ENCODE data around the gene UTP14C.
A peak's percentile ranks its signal among the peaks of the same experiment; 100 is the strongest.

DNA sequence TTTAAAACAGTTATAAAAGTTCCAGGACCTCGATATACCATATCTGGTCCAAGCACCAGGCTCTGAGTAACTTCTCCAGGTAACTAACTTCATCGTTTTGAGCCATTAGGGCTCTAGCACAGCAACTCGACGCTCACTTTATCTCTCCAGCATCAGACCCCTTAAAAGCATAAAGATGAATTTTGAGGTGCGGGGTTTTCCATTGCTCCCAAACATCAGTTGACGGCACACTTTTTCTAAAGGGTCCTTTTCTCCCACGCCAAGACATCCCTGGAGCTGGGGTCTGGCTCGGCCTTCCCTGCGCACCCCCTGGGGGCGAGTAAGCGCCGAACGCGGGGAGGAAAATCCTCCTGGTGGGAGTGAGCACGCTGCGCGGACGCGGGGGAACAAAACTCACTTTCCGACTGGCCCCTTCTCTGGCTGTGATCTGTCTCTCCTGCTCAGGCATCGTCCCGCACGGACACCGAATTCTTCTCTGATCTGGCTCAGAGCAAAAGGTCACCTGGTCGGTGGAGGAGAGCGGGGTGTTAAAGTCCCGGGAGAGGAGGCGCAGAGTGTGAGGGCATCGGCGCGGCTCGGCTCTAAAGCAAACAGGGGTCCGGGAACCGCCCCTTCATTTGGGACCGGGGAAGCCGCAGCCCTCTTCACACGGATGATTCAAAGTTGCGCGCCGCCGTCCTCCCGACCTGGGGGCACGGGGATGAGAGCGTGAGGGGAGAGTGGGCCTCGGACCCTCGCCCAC lies 13.4 kb upstream of the UTP14C start, which contains the start of gene ATP7B:
- TF ChIP-seq POLR2A (IDR thresholded peaks at IDR 0.05): no peak
- TF ChIP-seq, protein P1, sequence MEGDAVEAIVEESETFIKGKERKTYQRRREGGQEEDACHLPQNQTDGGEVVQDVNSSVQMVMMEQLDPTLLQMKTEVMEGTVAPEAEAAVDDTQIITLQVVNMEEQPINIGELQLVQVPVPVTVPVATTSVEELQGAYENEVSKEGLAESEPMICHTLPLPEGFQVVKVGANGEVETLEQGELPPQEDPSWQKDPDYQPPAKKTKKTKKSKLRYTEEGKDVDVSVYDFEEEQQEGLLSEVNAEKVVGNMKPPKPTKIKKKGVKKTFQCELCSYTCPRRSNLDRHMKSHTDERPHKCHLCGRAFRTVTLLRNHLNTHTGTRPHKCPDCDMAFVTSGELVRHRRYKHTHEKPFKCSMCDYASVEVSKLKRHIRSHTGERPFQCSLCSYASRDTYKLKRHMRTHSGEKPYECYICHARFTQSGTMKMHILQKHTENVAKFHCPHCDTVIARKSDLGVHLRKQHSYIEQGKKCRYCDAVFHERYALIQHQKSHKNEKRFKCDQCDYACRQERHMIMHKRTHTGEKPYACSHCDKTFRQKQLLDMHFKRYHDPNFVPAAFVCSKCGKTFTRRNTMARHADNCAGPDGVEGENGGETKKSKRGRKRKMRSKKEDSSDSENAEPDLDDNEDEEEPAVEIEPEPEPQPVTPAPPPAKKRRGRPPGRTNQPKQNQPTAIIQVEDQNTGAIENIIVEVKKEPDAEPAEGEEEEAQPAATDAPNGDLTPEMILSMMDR (IDR thresholded peaks at IDR 0.05): peak in 1 of 4 experiments; percentile 15
